Body of pancreas (tissue), 4 donors: ENCODE data around the gene LDB2. TPM values are rescaled to one million over a fixed set of nuclear protein-coding genes. Genes with fewer than 3 reads are reported as not detected.

Source experiments
- ATAC-seq: fragments of 150-250 bp; one replicate; pipeline ENCODE4 v1.9.1; 2016
- DNase-seq, 4 donors: peaks; one replicate each; pipeline ENCODE4 v3.0.0-alpha.2; 2019
- H3K27ac ChIP-seq, 4 donors: fragments of 200-600 bp; sonication (generic); 1 replicate in 3 of 4; 2 replicates in 1 of 4; pipeline versions ENCODE4 v1.5.1 to v1.6.1; 2016 to 2019; ENCODE audit warnings: mild to moderate bottlenecking in 1 of 4, mixed read lengths in 1 of 4, moderate library complexity in 1 of 4
- H3K27me3 ChIP-seq, 2 donors: fragments of 200-600 bp; sonication (generic); one replicate each; pipeline ENCODE4 v1.6.0; 2016; ENCODE audit warnings: mild to moderate bottlenecking in 1 of 2
- H3K36me3 ChIP-seq, 2 donors: fragments of 200-600 bp; sonication (generic); replicated peaks in 1 of 2; 2 replicates each; pipeline ENCODE4 v1.5.1; 2016; ENCODE audit warnings: low read depth in 2 of 2; ENCODE audit not compliant: insufficient read depth in 1 of 2
- H3K4me1 ChIP-seq: fragments of 200-600 bp; sonication (generic); one replicate; pipeline ENCODE4 v1.6.0; 2016
- H3K4me3 ChIP-seq, 2 donors: fragments of 200-600 bp; sonication (generic); 1 replicate in 1 of 2; 2 replicates in 1 of 2; pipeline ENCODE4 v1.5.1; 2016 to 2019
- H3K9me3 ChIP-seq, 3 donors: fragments of 200-600 bp; sonication (generic); 1 replicate in 2 of 3; 2 replicates in 1 of 3; pipeline ENCODE4 v1.5.1; 2016
- CTCF ChIP-seq, 7 experiments: fragments of 450-650 bp in 4 of 7; fragments of 200-600 bp in 3 of 7; sonication (generic) in 3 of 7; IDR thresholded peaks; one replicate each; pipeline ENCODE4 v1.5.1; 2016 to 2019; ENCODE audit warnings: antibody characterized with exemption in 7 of 7
- POLR2A ChIP-seq, 3 donors: fragments of 450-650 bp; IDR thresholded peaks; one replicate each; pipeline ENCODE4 v1.6.1; 2016; ENCODE audit warnings: antibody characterized with exemption in 3 of 3, mild to moderate bottlenecking in 2 of 3
- WGBS, 2 donors: methylation state at CpG; one replicate each; pipeline ENCODE4 v1.1.5; 2017; 5-methylcytosine and 5-hydroxymethylcytosine counted together
- intact Hi-C: fragments of 100-400 bp; cut with DNase I; formaldehyde crosslinking; loops from one replicate; pipeline ENCODE4 v1.15.1; 2023
- total RNA-seq, 2 donors: library from RNA; depleted of rRNA; stranded (reverse); fragments of >200 nt; gene quantifications; one replicate each; pipeline ENCODE4 v1.1.0, GENCODE V29; 2016

Gene LDB2
- total RNA-seq, 2 donors from 2014 or later, result 14.8 to 16.5 TPM

- no peak for TF ChIP-seq POLR2A (IDR thresholded peaks at IDR 0.05)
- no peak for TF ChIP-seq CTCF (IDR thresholded peaks at IDR 0.05)
- Histone ChIP-seq H3K4me1 (no peaks in the 10 kb centered on the region), H3K36me3 (no peaks in the 10 kb centered on the region), H3K9me3 (no peaks in the 10 kb centered on the region), H3K27me3 (no peaks in the 10 kb centered on the region), H3K4me3 (no peak overlapping the region), H3K27ac (no peak overlapping the region)
- WGBS, 2 donors, result 33 to 35% methylated on average over 4 of the region's 4 CpGs
- ATAC-seq (no peak), DNase-seq (no peak)
- intact Hi-C loops, result no loop called here
Measured at GRCh38 chr4:16865897-16866283, 32.6 kb downstream of the LDB2 start.

GRCh38 chr4:16865209-16865896 lies 33.1 kb downstream of the LDB2 start:
- no peak overlapping the region for H3K27ac ChIP-seq
- intact Hi-C loops, result no loop called here
- WGBS, 2 donors, result 55 to 59% methylated on average over 7 of the region's 7 CpGs

GRCh38 chr4:16864199-16864598 lies 34.2 kb downstream of the LDB2 start:
- no peak overlapping the region for H3K4me3 ChIP-seq
- H3K9me3 ChIP-seq, result no peaks in the 10 kb centered on the region
- H3K27me3 ChIP-seq, result no peaks in the 10 kb centered on the region
- ATAC-seq (no peak), DNase-seq (no peak)
- H3K4me1 ChIP-seq, result no peaks in the 10 kb centered on the region
- H3K36me3 ChIP-seq, result no peaks in the 10 kb centered on the region
- peak overlapping the region in 1 of 4 donors; percentile 6 for H3K27ac ChIP-seq
- TF ChIP-seq POLR2A (IDR thresholded peaks at IDR 0.05), result no peak
- no peak for TF ChIP-seq CTCF (IDR thresholded peaks at IDR 0.05)
- intact Hi-C loops, result no loop called here
- 59 to 67% methylated on average over 2 of the region's 2 CpGs for WGBS, 2 donors

More at GRCh38 chr4:16865209-16865896, 33.1 kb downstream of the LDB2 start:
- Histone ChIP-seq H3K36me3 (no peaks in the 10 kb centered on the region), H3K27me3 (no peaks in the 10 kb centered on the region), H3K4me3 (no peak overlapping the region), H3K4me1 (no peaks in the 10 kb centered on the region), H3K9me3 (no peaks in the 10 kb centered on the region)
- DNase-seq, result no peak
- no peak for ATAC-seq
- TF ChIP-seq POLR2A (IDR thresholded peaks at IDR 0.05), result no peak
- TF ChIP-seq CTCF (IDR thresholded peaks at IDR 0.05), result no peak

GRCh38 chr4:16862697-16863096 lies 35.7 kb downstream of the LDB2 start:
- no peak overlapping the region for H3K4me3 ChIP-seq
- intact Hi-C loops, result no loop called here
- H3K27me3 ChIP-seq, result no peaks in the 10 kb centered on the region
- peak overlapping the region in 3 of 4 donors; percentile 8 to 44 (median 36) for H3K27ac ChIP-seq
- WGBS, 2 donors, result 26 to 34% methylated on average over 11 of the region's 11 CpGs
- ATAC-seq (peak; percentile 60), DNase-seq (peak in 2 of 4 donors; percentile 21 to 35)
- H3K9me3 ChIP-seq, result no peaks in the 10 kb centered on the region
- H3K4me1 ChIP-seq, result no peaks in the 10 kb centered on the region
- H3K36me3 ChIP-seq, result no peaks in the 10 kb centered on the region
- TF ChIP-seq CTCF (IDR thresholded peaks at IDR 0.05) (no peak), POLR2A (IDR thresholded peaks at IDR 0.05) (no peak)

GRCh38 chr4:16860516-16860915 lies 37.9 kb downstream of the LDB2 start:
- no peaks in the 10 kb centered on the region for H3K27me3 ChIP-seq
- ATAC-seq (no peak), DNase-seq (no peak)
- no peak overlapping the region for H3K27ac ChIP-seq
- H3K4me1 ChIP-seq, result no peaks in the 10 kb centered on the region
- intact Hi-C loops, result no loop called here
- H3K4me3 ChIP-seq, result no peak overlapping the region
- no peaks in the 10 kb centered on the region for H3K9me3 ChIP-seq
- WGBS, 2 donors, result 29 to 38% methylated on average over 1 of the region's 1 CpG
- H3K36me3 ChIP-seq, result no peaks in the 10 kb centered on the region
- TF ChIP-seq POLR2A (IDR thresholded peaks at IDR 0.05) (no peak), CTCF (IDR thresholded peaks at IDR 0.05) (no peak)
